Lower leg skin (tissue), 4 donors: ENCODE results near the gene IRF1. TPM values are rescaled to one million over a fixed set of nuclear protein-coding genes. Genes with fewer than 3 reads are reported as not detected.

ENCODE experiments used
- DNase-seq, 2 donors: peaks; one replicate each; pipeline ENCODE4 v3.0.0-alpha.2; 2019; ENCODE audit warnings: low spot score in 2 of 2
- H3K4me3 ChIP-seq: fragments of 200-600 bp; sonication (generic); 2 replicates; pipeline ENCODE4 v1.5.1; 2017; ENCODE audit warnings: mild to moderate bottlenecking, low read depth; ENCODE audit not compliant: poor library complexity, severe bottlenecking
- CTCF ChIP-seq, 3 donors: fragments of 450-650 bp; IDR thresholded peaks; one replicate each; pipeline ENCODE4 v1.5.1; 2016; ENCODE audit warnings: antibody characterized with exemption in 3 of 3, mild to moderate bottlenecking in 3 of 3, moderate library complexity in 2 of 3
- POLR2A ChIP-seq, 2 donors: fragments of 450-650 bp; IDR thresholded peaks; one replicate each; pipeline ENCODE4 v1.6.1; 2016 to 2017; ENCODE audit warnings: antibody characterized with exemption in 2 of 2, mild to moderate bottlenecking in 1 of 2, moderate library complexity in 1 of 2
- WGBS, 2 donors: methylation state at CpG; one replicate each; pipeline ENCODE4 v1.1.5; 2018; 5-methylcytosine and 5-hydroxymethylcytosine counted together
- intact Hi-C: fragments of 100-400 bp; cut with DNase I; formaldehyde crosslinking; loops from one replicate; pipeline ENCODE4 v1.15.0; 2023; ENCODE audit warnings: low total_unique reads
- total RNA-seq, 4 donors: library from RNA; depleted of rRNA; stranded (reverse); fragments of >200 nt; gene quantifications; one replicate each; pipeline ENCODE4 v1.1.0, GENCODE V29; 2016

The IRF1 gene
- total RNA-seq, 4 donors from 2014 or later = 9.6 to 15.0 (median 14.5) TPM

GRCh38 chr5:132464156-132464939 lies 26.2 kb downstream of the IRF1 start:
- no peak overlapping the region for H3K4me3 ChIP-seq
- no peak for DNase-seq
- WGBS, 2 donors = 21 to 23% methylated on average over 15 of the region's 15 CpGs
- TF ChIP-seq CTCF (IDR thresholded peaks at IDR 0.05) = no peak
- no peak for TF ChIP-seq POLR2A (IDR thresholded peaks at IDR 0.05)
- intact Hi-C loops = no loop called here

DNA sequence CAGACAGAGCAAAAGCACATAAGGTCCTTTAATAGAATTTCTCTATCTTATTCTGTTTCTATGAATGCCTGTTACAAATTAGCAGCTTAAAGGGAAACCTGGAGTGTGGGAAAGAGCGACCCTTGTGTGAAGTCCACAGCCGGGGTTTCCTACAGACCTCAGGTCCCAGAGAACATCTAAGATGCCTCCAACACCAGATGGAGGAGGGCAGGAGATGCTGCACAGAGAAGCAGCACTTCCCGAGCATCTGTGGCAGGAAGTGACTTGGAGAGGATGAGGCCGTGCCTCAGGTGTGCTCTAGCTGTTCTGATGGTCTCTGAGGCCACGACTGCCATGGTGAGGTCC lies 26.8 kb downstream of the IRF1 start:
- DNase-seq = no peak
- TF ChIP-seq POLR2A (IDR thresholded peaks at IDR 0.05) (no peak), CTCF (IDR thresholded peaks at IDR 0.05) (no peak)
- WGBS, 2 donors = 52 to 59% methylated on average over 5 of the region's 5 CpGs
- no peak overlapping the region for H3K4me3 ChIP-seq
- intact Hi-C loops = no loop called here

GRCh38 chr5:132462856-132463745 lies 27.5 kb downstream of the IRF1 start:
- WGBS, 2 donors = 87 to 92% methylated on average over 10 of the region's 10 CpGs
- no peak for TF ChIP-seq POLR2A (IDR thresholded peaks at IDR 0.05)
- TF ChIP-seq CTCF (IDR thresholded peaks at IDR 0.05) = no peak
- H3K4me3 ChIP-seq = no peak overlapping the region
- intact Hi-C loops = no loop called here
- DNase-seq = no peak

GRCh38 chr5:132462333-132462732 lies 28.2 kb downstream of the IRF1 start:
- WGBS, 2 donors = 94% methylated on average over 6 of the region's 6 CpGs
- TF ChIP-seq POLR2A (IDR thresholded peaks at IDR 0.05) (no peak), CTCF (IDR thresholded peaks at IDR 0.05) (no peak)
- intact Hi-C loops = no loop called here
- no peak for DNase-seq
- no peak overlapping the region for H3K4me3 ChIP-seq

- H3K4me3 ChIP-seq = no peak overlapping the region
- no peak for DNase-seq
- TF ChIP-seq CTCF (IDR thresholded peaks at IDR 0.05) (no peak), POLR2A (IDR thresholded peaks at IDR 0.05) (no peak)
- 80 to 88% methylated on average over 2 of the region's 2 CpGs for WGBS, 2 donors
- intact Hi-C loops = no loop called here
Measured at GRCh38 chr5:132461569-132462070, 29.0 kb downstream of the IRF1 start.
